GM21737 (cell line): ENCODE measurements around the gene NCKAP5.

Source experiments
- ATAC-seq: cut with Tn5 transposase; IDR thresholded peaks from one replicate; pipeline ENCODE4 v1.9.1; 2021; ENCODE audit warnings: mild to moderate bottlenecking, moderate library complexity; ENCODE audit not compliant: unreplicated experiment

The NCKAP5 gene

DNA sequence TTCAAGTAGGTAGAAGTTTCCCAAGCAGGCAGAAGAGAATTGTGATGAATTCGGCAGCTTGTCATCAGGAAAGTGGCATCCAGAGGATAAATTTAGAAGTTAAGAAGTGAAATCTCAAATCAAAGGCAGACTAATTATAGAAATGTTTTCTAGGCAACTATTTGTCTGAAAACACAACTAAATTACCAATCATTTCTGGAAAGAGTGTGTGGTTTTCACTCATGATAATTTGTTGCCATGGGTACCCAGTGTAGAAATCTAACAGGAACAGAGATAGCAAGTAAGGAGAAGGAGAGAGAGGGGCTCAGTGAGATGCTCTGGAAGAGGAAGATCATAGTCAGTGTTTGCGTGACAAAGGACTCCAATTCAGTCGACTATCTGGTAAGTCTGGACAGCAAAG lies 208.1 kb downstream of the NCKAP5 start:
- no peak for ATAC-seq

DNA sequence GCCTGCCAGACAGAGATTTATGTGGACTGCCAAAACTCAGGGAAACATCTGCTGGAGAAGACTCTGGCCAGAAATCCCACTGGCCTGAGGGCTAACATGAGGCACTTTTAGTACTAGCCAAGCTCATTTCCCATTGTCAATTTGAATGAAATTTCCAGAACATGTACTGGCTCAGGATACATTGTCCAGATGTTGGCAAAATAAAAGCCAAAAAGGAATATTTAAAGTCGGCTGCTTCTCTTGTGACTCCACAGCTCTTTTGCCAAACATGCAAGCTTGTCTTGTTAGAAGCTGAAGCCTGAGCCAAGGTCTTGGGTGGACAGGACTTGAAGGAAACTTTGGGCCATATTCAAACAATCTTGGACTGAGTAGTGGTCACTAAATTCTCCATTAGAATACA lies 215.5 kb downstream of the NCKAP5 start:
- no peak for ATAC-seq

DNA sequence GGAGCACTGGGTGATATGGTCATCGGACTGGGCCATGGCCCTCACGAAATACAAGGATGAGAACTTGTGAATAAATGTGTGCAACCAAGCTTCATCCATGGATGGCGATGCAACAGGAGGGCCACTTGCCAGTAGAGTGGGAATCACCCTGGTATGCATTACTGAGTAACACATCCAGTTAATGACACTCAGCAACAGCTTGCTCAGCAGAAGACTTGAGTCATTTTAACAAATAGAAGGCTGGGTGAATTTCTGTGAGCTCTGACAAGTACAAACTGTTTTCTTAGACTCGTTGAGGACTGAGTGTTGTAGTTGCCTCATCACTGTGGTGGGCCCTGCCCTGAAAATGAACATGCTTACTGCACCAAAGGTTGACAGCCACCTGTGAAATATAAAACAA lies 221.6 kb downstream of the NCKAP5 start:
- ATAC-seq = no peak

DNA sequence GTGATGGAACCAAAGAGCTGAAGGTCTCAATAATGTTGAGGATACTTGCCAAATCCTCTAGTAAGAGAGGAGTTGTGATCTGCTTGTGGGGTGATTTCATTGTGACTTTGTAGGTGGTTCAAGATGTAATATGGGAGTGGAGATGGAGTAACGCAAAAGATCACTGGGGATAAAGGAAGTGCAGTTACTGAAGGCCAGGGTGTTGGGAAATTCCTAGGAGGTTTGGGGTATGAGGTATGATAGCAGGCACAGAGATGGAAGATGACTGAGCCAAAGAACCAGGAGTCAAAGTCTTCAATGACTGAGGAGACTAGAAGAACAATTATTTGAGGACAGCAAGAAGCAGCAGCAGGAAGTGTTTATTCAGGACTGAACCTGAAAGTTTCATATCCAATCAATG lies 222.6 kb downstream of the NCKAP5 start:
- no peak for ATAC-seq

DNA sequence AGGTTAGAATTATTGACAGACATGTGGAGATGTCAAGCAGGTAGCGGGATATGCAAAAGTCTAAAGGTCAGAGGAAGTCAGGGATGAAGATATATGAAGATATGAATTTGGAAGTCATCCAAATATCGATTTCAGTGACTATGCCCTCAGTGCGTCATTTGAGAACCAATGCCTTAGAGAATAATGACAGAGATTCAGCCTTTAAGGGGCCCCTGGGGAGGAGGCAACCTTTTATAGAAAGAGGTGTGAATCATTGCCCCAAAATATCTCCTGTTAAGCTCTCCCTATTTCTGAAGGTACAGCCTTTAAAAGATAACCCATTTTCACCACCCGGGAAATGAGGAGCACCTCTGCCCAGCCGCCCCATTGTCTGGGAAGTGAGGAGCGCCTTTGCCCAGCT lies 223.4 kb downstream of the NCKAP5 start:
- ATAC-seq = no peak

DNA sequence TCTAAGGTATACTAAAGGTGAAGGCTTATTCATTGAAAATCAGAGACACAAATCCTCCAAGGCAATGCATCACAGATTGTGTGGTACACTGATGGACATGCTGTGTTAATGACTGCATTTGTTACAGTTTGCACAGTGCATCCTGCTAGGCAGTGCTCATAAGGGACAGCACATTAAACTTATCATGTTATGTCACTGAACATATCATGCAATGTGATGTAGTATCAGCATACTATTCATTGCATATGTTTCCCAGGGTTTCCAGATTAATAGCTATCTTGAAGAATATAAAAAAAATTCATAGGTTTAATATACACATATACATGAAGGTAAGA lies 225.3 kb downstream of the NCKAP5 start:
- no peak for ATAC-seq

DNA sequence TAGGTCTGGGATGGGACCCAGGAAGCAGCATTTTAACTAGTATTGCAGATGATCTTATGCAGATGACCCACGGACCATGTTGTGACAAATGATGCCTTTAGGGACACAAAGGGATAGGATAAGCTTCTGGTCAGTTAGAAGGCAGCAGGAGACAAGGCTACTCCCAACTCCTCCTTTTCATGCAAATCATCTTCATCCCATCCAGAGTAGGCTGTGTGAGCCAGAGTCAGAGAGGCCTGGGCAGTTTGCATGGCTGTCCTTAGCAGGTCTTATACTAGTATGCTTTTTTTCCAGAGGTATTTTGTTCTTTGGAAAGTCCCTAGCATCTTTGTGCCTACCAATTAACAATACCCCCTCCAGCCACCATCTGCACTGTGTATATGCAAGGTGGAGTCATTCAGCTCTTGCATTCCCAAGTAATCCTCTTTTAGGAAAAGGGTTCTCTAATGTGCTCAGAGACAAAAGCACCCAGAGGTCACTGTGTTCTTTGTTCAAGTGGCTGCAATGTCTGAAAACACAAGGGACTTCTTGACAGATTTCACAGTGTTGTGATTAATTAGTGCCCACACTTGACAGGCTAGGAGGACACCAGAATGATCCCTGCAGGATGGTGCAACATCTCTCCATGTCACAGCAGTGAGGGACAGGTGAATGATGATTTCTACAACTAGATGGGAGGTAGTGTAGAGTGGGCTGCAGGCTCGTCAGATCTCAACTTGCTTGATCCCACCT lies 225.8 kb downstream of the NCKAP5 start:
- no peak for ATAC-seq

DNA sequence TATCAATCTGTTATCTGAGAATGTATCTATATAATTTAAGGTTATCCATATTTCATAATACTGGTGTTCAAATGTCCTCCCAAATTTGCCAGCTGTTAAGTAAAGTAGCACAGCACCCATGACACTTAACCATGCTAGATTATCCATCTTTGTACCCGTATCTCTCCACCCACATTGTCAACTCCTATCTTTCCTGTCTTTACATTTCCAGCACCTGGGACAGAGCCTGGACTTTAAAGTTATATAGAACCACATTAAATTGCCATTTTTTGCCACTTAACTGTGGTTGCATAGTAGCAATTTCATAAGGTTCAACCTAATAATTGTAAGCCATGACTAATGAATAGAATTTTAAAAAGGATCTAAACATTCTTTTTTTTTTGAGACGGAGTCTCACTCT lies 226.7 kb downstream of the NCKAP5 start:
- no peak for ATAC-seq

DNA sequence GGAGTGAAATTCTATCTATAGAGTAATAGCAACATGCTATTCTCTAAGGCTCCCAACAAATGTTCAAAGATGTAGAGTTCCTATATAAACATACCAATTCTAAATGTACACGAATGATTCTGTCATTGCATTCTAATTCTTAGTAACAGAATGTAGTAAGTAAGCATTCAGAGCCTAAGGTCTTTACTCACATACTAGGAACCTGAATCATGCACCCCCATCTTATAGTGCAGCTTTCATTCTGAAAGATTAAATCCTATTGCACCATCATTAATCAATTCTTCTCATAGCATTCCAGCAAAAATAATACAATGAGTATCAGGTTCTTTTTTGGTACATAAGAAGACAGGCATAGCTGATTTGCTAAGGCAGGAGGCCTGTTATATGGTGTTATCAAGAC lies 230.0 kb downstream of the NCKAP5 start:
- no peak for ATAC-seq

DNA sequence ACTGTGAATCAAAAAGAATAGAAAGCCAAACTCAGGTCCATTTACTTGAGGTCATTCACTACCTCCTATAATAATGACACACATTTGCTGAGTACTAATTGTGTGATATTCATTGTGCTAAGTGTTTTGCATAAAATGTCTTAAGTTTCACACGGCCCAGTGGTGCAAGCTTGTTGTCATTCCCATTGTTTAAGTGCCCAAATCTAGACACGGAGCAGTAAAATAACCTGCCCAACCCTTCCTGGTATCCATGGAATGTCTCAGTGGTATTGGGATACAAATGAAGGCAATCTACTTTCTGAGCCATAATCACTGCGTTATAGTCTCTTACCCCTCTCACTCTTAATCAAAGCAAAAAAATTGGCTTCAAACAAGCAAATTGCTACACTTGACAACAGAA lies 233.3 kb downstream of the NCKAP5 start:
- ATAC-seq = no peak

DNA sequence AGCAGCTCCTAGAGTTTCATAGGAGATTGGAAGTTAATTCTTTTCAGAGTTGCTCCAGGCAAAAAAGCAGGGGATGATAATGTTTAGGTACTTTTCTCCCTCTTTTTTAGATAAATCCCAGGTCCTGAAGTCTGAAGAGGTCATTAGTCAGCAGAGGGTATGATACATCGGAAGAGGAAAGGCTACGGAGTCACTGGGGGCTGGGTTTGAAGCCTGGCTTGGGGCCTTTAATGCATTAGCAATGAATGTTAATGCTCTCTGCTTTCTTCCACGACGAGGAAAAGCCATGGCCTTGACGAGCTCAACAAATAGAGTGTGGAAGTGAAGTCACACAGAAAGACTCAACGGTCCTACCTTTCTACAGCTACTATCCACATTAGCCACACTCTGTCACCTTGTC lies 235.1 kb downstream of the NCKAP5 start:
- no peak for ATAC-seq

DNA sequence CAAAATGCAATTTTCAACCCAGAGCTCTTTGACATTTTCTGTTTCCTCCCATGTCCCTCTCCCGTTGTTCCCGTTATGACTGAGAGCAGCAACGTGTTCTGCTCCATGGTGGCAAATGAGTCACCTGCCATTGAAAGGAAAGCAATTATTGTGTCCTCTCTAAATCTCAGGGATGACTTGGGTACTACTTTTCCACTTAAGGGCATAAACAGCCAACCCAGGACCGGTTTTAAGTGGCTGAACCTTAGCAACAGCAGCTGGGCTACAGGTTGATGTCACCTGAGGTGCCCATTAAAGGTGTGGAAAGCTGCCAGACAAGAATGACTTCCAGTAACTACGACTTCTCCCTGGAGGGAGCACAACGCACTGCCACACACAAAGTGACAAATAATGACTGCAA lies 236.8 kb downstream of the NCKAP5 start:
- ATAC-seq = no peak

DNA sequence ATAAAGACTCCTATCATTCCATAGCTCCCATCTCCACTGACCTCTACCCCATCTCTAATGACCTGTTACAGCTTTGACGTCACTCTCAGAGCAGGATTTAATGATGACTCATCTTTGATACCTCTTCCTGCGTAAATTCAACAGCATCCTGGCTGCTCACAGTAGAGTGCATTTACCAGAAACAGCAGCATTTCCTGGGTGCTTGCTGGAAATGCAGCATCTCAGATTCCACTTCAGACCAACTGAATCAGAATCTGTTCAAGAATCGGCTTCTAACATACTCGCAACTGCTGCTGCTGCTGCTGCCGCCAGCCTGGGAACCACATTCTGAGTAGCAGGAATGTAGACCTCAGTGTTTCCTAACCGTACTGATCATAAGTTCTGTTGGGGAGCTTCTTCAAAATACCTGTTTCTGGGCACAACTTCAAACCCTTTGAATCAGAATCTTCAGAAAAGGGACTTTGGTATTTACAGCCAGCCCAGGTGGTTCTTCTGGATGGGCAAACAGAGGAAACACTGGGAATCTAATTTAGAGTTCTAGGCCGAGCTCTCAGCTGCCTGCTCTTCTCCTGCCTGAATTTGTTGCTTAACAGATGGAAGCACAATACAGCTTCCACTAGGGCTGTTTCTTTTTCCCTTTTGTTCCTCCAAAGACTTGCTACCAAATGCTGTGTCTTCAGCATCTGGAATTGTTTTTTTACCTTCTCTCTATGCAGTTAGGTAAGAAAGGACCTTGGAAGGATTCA lies 241.4 kb downstream of the NCKAP5 start:
- ATAC-seq = no peak

DNA sequence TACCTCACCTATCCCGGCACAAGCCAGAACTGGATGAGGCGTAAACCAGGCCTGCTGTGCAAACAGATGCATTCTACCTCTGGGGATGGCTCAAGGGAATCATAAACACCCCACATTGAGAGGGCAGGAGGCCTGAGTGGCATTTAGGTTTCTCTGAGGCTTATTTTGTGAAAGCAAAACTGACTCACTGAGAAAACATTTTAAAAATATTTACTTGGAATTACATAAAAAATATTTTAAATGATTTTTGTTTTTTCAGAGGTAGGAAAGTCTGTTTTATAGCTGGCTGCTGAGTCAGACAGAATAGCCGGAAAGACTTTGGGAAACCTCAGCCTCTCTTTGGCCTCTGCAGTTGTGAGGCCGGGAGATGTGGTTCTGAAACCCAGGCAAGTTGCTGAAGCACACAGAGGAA lies 244.1 kb downstream of the NCKAP5 start:
- ATAC-seq = no peak

DNA sequence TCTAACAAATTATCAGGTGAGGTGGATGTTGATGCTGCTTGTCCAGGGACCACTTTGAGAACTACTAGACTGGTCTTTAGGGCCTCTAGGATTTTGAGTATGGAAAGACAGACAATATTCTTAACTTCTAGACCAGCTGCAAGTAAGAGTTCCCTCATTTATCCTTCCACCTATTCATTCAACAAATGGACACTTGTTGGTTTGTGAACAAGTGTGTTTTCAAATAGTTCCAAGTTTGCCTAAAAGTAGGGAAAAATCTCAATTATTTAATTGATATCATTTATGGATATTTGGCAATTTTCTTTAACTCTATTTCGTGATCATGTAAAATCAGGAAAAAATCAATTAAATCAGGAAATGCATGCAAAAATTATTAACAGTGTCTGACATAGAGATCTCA lies 245.4 kb downstream of the NCKAP5 start:
- ATAC-seq = no peak

DNA sequence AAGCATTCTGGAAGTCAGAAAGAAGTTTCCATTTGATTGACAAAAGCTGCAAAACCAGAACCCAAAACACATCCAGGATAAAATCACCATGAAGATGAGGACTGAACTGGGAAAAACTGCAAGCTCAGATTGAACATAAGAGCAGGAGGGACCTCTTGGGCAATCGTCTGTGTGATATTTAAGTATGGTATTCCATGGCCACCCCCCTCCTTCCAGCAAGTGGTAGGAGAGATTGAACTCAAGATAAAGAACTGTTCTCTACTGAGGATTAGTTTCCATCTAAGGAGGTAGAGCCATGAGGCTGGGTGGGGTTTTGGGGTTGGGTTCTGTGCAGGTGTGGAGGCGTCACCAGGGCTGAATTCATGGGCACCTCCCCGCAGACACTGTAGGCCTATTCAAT lies 251.1 kb downstream of the NCKAP5 start:
- no peak for ATAC-seq

DNA sequence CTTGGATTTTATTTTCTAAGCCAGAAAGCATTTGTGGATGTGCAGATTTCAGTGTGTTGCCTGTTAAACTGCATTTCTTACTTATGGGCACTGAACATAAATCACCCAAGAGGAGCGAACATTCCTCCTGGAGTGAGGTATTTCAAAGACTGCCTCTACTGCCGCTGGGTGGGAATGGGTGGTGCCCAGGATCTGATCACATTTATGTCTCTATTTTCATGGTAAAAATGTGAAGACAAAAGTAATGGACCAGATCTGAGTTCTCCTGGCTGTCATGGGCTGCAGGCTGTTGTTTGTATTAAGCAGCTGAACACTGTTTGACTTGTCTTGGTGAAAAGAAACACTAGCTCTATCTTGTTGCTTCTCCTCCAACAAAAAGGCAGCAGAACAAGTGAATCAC lies 251.7 kb downstream of the NCKAP5 start:
- ATAC-seq = no peak

DNA sequence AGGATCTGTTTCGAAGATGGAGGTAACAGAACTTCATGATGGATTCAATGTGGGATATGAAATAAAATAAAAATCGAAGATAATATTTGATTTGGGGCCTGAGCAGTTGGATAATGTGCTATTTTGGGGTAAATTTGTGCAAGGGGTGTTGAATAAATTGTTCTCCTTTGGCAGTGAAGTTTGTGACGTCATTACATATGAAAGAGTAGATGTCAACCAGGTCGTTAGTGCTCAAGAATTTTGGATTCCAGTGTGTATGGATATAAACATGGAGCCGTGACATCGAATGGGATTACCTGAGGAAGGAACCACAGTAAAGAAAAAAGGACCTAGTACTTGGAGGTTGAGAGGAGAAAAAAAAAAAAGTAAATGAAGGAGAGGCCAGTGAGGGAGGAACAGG lies 253.0 kb downstream of the NCKAP5 start:
- no peak for ATAC-seq

DNA sequence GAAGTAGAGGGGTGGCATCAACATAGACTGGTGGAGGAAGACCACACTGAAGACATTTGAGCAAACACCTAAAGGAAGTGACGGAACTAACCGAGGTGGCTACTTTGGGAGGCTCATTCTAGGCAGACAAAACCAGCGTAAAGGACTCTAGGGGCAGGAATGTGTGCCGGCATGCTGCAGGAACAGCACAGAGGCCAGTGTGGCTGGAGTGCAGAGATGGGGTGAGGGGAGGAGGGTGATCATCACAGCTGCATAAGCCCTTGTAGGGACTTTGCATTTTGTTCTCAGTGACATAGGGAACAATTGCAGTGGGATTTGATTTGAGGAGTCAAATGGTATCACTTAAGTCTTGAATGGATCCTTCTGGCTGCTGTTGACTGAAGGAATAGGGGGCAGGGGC lies 253.5 kb downstream of the NCKAP5 start:
- no peak for ATAC-seq

DNA sequence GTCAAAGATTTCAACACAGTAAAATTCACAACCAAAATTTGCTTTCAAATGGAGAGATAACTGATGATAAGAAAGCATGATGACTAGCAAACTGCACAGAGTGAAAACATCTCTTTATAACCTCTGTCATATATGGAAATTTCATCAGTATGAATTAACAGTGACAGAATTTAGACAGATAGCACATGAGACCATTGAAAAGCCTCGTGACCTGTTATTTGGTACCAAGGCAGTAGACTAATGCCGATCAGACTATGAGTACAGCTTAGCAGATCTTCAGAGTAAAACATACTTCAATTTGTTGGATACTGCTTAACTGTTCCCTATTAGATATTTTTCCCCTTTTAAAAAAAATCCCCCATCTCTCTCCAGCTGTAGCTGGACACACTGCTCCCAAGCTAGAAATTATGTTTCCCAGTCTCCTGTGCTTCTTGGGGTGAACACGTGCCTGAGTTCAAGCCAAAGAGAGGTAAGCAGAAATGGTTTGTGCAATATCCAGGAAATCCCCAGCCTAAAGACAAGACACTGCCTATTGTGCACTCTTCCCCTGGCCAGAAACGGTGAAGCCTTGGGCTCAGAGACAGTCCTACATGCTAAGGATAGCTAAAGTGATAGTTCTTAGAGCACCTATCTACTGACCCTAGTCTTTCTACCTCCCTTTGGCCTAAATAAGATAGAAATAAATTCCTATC lies 256.1 kb downstream of the NCKAP5 start:
- no peak for ATAC-seq

DNA sequence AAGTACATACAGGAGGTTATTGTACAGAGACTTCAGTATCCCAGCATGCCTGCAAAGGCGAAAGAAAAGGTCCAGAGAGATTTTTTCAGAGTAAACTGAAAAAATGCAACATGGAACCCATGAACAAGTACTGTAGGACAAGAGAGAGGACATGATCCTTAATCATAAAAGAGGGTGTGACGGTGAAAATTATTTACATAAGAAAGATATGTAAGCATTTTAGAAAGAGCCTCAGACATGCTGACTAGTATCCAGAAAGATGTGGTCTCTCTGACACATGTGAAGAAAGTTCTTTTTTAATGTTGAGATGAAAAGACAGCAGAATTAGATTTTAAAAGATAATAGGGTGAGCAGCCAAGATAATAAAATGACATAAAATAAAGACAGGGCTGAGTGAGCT lies 262.0 kb downstream of the NCKAP5 start:
- ATAC-seq = no peak

DNA sequence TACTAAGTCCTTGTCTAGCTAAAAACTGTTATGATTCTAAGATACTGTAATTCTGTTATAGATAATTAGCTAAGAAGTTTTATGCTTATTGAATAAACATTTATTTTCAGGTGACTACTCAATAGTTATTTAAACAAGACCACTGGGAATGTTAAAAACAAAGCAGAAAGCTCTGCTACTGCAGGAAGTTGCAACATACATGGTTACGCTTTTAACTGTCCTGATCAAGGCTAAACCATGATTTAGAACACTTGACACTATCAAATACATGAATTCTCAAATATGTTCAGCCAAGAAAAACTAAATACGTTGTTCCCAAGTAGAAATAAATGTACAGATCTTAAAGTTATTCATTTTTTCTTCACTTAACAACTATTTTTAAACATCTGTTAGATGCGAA lies 263.9 kb downstream of the NCKAP5 start:
- no peak for ATAC-seq
